ENCODE measurements around the gene DONSON.
A peak's percentile ranks its signal among the peaks of the same experiment; 100 is the strongest.
"Not testable (repeated sequence)": the region's sequence is repeated elsewhere in the genome, so short reads cannot be mapped to it uniquely, and the experiment has no call there.

DONSON gene, protein sequence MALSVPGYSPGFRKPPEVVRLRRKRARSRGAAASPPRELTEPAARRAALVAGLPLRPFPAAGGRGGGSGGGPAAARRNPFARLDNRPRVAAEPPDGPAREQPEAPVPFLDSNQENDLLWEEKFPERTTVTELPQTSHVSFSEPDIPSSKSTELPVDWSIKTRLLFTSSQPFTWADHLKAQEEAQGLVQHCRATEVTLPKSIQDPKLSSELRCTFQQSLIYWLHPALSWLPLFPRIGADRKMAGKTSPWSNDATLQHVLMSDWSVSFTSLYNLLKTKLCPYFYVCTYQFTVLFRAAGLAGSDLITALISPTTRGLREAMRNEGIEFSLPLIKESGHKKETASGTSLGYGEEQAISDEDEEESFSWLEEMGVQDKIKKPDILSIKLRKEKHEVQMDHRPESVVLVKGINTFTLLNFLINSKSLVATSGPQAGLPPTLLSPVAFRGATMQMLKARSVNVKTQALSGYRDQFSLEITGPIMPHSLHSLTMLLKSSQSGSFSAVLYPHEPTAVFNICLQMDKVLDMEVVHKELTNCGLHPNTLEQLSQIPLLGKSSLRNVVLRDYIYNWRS

DNA sequence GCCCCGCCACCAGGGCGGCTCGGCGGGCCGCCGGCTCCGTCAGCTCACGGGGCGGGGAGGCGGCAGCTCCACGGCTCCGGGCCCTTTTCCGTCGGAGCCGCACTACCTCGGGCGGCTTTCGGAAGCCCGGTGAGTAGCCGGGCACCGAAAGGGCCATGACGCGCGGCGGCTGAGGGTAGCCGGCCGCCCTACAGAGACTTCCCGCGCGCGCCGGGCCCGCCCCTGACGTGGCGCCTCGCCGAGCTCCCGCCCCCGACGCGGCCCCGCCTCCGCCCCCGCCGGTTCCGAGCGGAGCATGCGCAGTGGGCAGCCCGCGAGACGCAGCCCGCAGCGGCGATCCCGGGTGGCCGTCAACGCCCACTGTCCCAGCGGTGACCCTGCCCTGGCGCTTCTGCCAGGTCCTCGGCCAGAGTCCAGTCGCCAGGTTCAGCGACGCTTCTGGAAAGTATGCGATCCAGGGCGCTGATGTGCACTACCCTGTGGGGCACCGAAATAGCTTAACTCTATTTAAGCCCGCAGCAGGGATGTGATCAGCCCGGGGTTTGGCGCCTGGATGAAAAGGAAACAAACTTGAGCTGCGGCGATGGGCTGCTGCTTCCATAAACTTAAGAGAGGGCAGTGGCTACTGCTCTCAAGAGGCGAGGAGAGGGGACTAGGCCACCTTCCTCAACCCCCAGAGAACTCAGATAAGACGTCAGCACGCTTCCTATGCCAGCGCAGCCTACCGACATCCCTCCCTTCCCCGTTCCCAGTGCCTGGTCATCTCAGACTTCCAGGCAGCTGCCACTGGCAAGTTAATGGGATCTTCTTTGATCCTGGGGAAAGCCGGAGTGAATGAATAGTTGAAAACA lies at the start of gene DONSON:
TSS of gene DONSON (minus strand) at position 200 of the 851 bp plus-strand sequence. CDS start at position 157, 43 bp downstream.
- ChIA-PET CTCF (interaction anchor here (1.1 to 5.9 kb wide), 5 partner anchors 14 to 32 kb away, joined by 3 to 72 read pairs (median 3); no protein-coding TSS in a partner anchor), POLR2A (interaction anchor here (0.7 to 1.7 kb wide), 5 partner anchors 12 to 307 kb away, joined by 3 to 7 read pairs (median 4); partner anchors contain the start of genes IFNAR1 and SON)
- H3K4me3 ChIP-seq (ENCODE audit: low read depth, low read length), result peak within 1 kb of the TSS; percentile 82
- TF ChIP-seq, protein P1, sequence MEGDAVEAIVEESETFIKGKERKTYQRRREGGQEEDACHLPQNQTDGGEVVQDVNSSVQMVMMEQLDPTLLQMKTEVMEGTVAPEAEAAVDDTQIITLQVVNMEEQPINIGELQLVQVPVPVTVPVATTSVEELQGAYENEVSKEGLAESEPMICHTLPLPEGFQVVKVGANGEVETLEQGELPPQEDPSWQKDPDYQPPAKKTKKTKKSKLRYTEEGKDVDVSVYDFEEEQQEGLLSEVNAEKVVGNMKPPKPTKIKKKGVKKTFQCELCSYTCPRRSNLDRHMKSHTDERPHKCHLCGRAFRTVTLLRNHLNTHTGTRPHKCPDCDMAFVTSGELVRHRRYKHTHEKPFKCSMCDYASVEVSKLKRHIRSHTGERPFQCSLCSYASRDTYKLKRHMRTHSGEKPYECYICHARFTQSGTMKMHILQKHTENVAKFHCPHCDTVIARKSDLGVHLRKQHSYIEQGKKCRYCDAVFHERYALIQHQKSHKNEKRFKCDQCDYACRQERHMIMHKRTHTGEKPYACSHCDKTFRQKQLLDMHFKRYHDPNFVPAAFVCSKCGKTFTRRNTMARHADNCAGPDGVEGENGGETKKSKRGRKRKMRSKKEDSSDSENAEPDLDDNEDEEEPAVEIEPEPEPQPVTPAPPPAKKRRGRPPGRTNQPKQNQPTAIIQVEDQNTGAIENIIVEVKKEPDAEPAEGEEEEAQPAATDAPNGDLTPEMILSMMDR (IDR thresholded peaks at IDR 0.05; ENCODE audit: insufficient read depth, low read length, missing control alignments), result peak; percentile 6
- no peak for DNase-seq (ENCODE audit: low read depth, low spot score)

- no peak for DNase-seq (ENCODE audit: low read depth, low spot score)
- ChIA-PET POLR2A (no interaction called here), CTCF (interaction anchor here (0.8 kb wide), 1 partner anchor 28 kb away, joined by 3 read pairs; no protein-coding TSS in a partner anchor)
- no peak overlapping the region for H3K4me3 ChIP-seq (ENCODE audit: low read depth, low read length)
- TF ChIP-seq, protein P1 (IDR thresholded peaks at IDR 0.05; ENCODE audit: insufficient read depth, low read length, missing control alignments), result no peak
Observed at GRCh38 chr21:33634254-33634653, 45.8 kb upstream of the DONSON start.

GRCh38 chr21:33626151-33626550 lies 37.7 kb upstream of the DONSON start:
- POLR2A ChIA-PET; DNase-seq (ENCODE audit: low read depth, low spot score); H3K4me3 ChIP-seq (ENCODE audit: low read depth, low read length): not testable (repeated sequence)
- CTCF ChIA-PET, result interaction anchor here (9.7 kb wide), 1 partner anchor 20 kb away, joined by 78 read pairs; no protein-coding TSS in a partner anchor

- TF ChIP-seq, protein P1 (IDR thresholded peaks at IDR 0.05; ENCODE audit: insufficient read depth, low read length, missing control alignments), result no peak
- no peak for DNase-seq (ENCODE audit: low read depth, low spot score)
- CTCF ChIA-PET, result interaction anchor here (0.9 to 9.7 kb wide), 3 partner anchors 11 to 271 kb away, joined by 3 to 78 read pairs (median 3); no protein-coding TSS in a partner anchor
- H3K4me3 ChIP-seq (ENCODE audit: low read depth, low read length), result no peak overlapping the region
- POLR2A ChIA-PET, result interaction anchor here (0.6 kb wide), 1 partner anchor 13 kb away, joined by 3 read pairs; no protein-coding TSS in a partner anchor
Observed at GRCh38 chr21:33622253-33622652, 33.8 kb upstream of the DONSON start.

DNA sequence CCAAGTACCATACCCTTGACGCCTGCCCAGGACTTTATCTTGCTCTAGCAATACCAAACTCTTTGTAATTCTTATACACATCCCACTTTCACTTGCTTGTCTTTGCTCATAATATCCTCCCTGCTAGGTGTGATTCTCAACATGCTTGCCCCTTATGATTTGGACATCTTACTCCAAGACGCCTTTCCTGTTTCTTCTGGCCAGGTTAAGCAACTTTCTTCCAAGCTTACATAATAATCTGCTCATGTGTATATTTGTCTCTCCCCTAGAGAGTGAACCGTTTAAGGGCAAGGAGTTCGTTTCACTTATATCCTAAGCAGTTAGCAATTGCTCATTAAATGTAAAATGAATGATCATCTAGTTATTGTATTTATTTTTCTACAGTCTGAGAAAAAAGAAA lies 31.2 kb upstream of the DONSON start:
- H3K4me3 ChIP-seq (ENCODE audit: low read depth, low read length), result no peak overlapping the region
- CTCF ChIA-PET, result interaction anchor here (1.2 to 9.7 kb wide), 3 partner anchors 9 to 14 kb away, joined by 3 to 78 read pairs (median 3); no protein-coding TSS in a partner anchor
- POLR2A ChIA-PET, result no interaction called here
- no peak for DNase-seq (ENCODE audit: low read depth, low spot score)
- TF ChIP-seq, protein P1 (IDR thresholded peaks at IDR 0.05; ENCODE audit: insufficient read depth, low read length, missing control alignments), result no peak

- ChIA-PET POLR2A (no interaction called here), CTCF (interaction anchor here (0.6 to 9.7 kb wide), 2 partner anchors 8 to 12 kb away, joined by 3 to 78 read pairs; no protein-coding TSS in a partner anchor)
- DNase-seq (ENCODE audit: low read depth, low spot score), result no peak
- TF ChIP-seq, protein P1 (IDR thresholded peaks at IDR 0.05; ENCODE audit: insufficient read depth, low read length, missing control alignments), result no peak
- no peak overlapping the region for H3K4me3 ChIP-seq (ENCODE audit: low read depth, low read length)
Observed at GRCh38 chr21:33618407-33618806, 29.9 kb upstream of the DONSON start.

- H3K4me3 ChIP-seq (ENCODE audit: low read depth, low read length); DNase-seq (ENCODE audit: low read depth, low spot score); POLR2A ChIA-PET: not testable (repeated sequence)
- CTCF ChIA-PET, result interaction anchor here (9.7 kb wide), 1 partner anchor 12 kb away, joined by 78 read pairs; no protein-coding TSS in a partner anchor
Observed at GRCh38 chr21:33617565-33617964, 29.1 kb upstream of the DONSON start.
